HepG2 (cell line): ENCODE measurements around the gene CES2. TPM values are rescaled to one million over a fixed set of nuclear protein-coding genes. Genes with fewer than 3 reads are reported as not detected.

Experiments
- ATAC-seq: fragments of 200-7000 bp; cut with Tn5 transposase; 3 replicates; pipeline ENCODE4 v1.9.1; 2020; ENCODE audit warnings: mild to moderate bottlenecking, moderate library complexity
- BruUV-seq: library from RNA; stranded (reverse); fragments of 400-500 nt; replicated peaks from 2 replicates; lab custom pipeline; 2021; lab: Mats Ljungman, UMichigan
- CTCF ChIA-PET: fragments of 300-600 bp; formaldehyde crosslinking; extraction: SDS; loops from one replicate; lab custom pipeline; 2021; ENCODE audit warnings: low total read pairs, inconsistent platforms, low intra/inter-chr PET ratio; lab: Yijun Ruan, JAX
- POLR2A ChIA-PET: fragments of 350-600 bp; sonication (Branson Sonifier 250); formaldehyde crosslinking; loops from one replicate; lab custom pipeline; 2020; ENCODE audit warnings: antibody characterized with exemption, inconsistent platforms; lab: Yijun Ruan, JAX
- DNase-seq: peaks from one replicate; pipeline ENCODE4 v3.0.0-alpha.2; 2015; ENCODE audit warnings: low spot score
- FAIRE-seq: peaks from 3 replicates; lab custom pipeline; 2011; peaks lifted over from hg19 to GRCh38; lab: Jason Lieb, UNC
- H2AFZ ChIP-seq: one replicate; pipeline ENCODE4 v1.6.1; 2011; ENCODE audit warnings: low read length, inconsistent platforms
- H3K27ac ChIP-seq: fragments of 300-600 bp; 3 replicates; pipeline ENCODE4 v1.8.0; 2011; ENCODE audit warnings: mixed run types, mild to moderate bottlenecking, mixed read lengths, low read length, inconsistent platforms; ENCODE audit not compliant: insufficient read depth; ENCODE audit errors: extremely low read length
- H3K27me3 ChIP-seq, 2 experiments: fragments of 200-600 bp in 1 of 2; 2 replicates in 1 of 2; 3 replicates in 1 of 2; pipeline versions ENCODE4 v1.6.0 to v1.8.0; 2011; ENCODE audit warnings: low read length in 2 of 2, mild to moderate bottlenecking in 2 of 2, moderate library complexity in 2 of 2, inconsistent platforms in 1 of 2; ENCODE audit not compliant: insufficient read depth in 2 of 2, control insufficient read depth in 1 of 2
- H3K36me3 ChIP-seq, 2 experiments: fragments of 200-600 bp in 1 of 2; replicated peaks in 1 of 2; 2 replicates in 1 of 2; 3 replicates in 1 of 2; pipeline versions ENCODE4 v1.5.1 to v1.8.0; 2011; ENCODE audit warnings: low read length in 2 of 2, inconsistent platforms in 1 of 2; ENCODE audit not compliant: insufficient read depth in 2 of 2, control insufficient read depth in 1 of 2
- H3K4me1 ChIP-seq: 2 replicates; pipeline ENCODE4 v1.5.1; 2012; ENCODE audit warnings: low read length, inconsistent platforms; ENCODE audit not compliant: insufficient read depth
- H3K4me2 ChIP-seq: 2 replicates; pipeline ENCODE4 v1.6.0; 2011; ENCODE audit warnings: low read depth, low read length, inconsistent platforms
- H3K4me3 ChIP-seq, 3 experiments: fragments of 200-600 bp in 1 of 3; sonication (generic), shearing (Covaris generic) in 1 of 3; replicated peaks in 1 of 3; 2 replicates each; pipeline ENCODE4 v1.5.1; 2011 to 2016; ENCODE audit warnings: low read length in 3 of 3, inconsistent platforms in 2 of 3, low read depth in 2 of 3, mild to moderate bottlenecking in 2 of 3, control low read depth in 1 of 3, mixed read lengths in 1 of 3; ENCODE audit not compliant: insufficient read depth in 1 of 3
- H3K79me2 ChIP-seq: one replicate; pipeline ENCODE4 v1.6.1; 2011; ENCODE audit warnings: low read length, inconsistent platforms; ENCODE audit not compliant: insufficient read depth
- H3K9ac ChIP-seq: 2 replicates; pipeline ENCODE4 v1.6.0; 2011; ENCODE audit warnings: mild to moderate bottlenecking, low read depth, low read length, inconsistent platforms; ENCODE audit not compliant: insufficient read depth
- H3K9me3 ChIP-seq: 2 replicates; pipeline ENCODE4 v1.5.1; 2012; ENCODE audit warnings: mild to moderate bottlenecking, low read length
- H4K20me1 ChIP-seq: 2 replicates; pipeline ENCODE4 v1.6.0; 2011; ENCODE audit warnings: inconsistent platforms, mild to moderate bottlenecking, low read length, moderate library complexity; ENCODE audit not compliant: insufficient read depth
- GATA4 ChIP-seq: sonication (generic); IDR thresholded peaks from 2 replicates; pipeline ENCODE4 v1.6.1; 2016; ENCODE audit warnings: antibody characterized with exemption, low read depth, borderline replicate concordance
- MNT ChIP-seq: fragments of 450-650 bp; IDR thresholded peaks from 2 replicates; pipeline ENCODE4 v1.6.1; 2016
- MZF1 ChIP-seq: sonication (generic); formaldehyde crosslinking; IDR thresholded peaks from 2 replicates; pipeline ENCODE4 v1.8.1; 2023; ENCODE audit warnings: mild to moderate bottlenecking, missing genetic modification reagents, borderline replicate concordance
- NFE2L1 ChIP-seq: sonication (generic); formaldehyde crosslinking; IDR thresholded peaks from 2 replicates; pipeline ENCODE4 v1.4.0; 2020; ENCODE audit warnings: missing genetic modification reagents, mild to moderate bottlenecking, borderline replicate concordance
- SPEN ChIP-seq: sonication (generic); formaldehyde crosslinking; IDR thresholded peaks from 2 replicates; pipeline ENCODE4 v1.5.1; 2020; ENCODE audit warnings: low read depth, mild to moderate bottlenecking, missing genetic modification reagents
- ZNF550 ChIP-seq: sonication (generic); formaldehyde crosslinking; IDR thresholded peaks from 2 replicates; pipeline ENCODE4 v1.4.0; 2020; ENCODE audit warnings: mild to moderate bottlenecking, missing genetic modification reagents, borderline replicate concordance
- WGBS: methylation state at CpG from one replicate; pipeline ENCODE4 v1.1.6; 2017; ENCODE audit warnings: low lambda C conversion rate; 5-methylcytosine and 5-hydroxymethylcytosine counted together
- in situ Hi-C: cut with HindIII; loops from 2 replicates; pipeline ENCODE4 v1.10.0; 2017; ENCODE audit warnings: low pct_unique_long_range_greater_than_20kb; ENCODE audit not compliant: extremely low pct_ligation_motif_present
- intact Hi-C: fragments of 100-400 bp; cut with micrococcal nuclease; formaldehyde crosslinking; loops from one replicate; pipeline ENCODE4 v1.10.0; 2022; ENCODE audit not compliant: unreplicated experiment
- polyA plus RNA-seq, 8 experiments: library from polyadenylated mRNA; depleted of rRNA in 3 of 8; stranded (reverse) in 7 of 8; unstranded in 1 of 8; fragments of >200 nt; fragmentation: Illumina TruSeq in 4 of 8; extraction: Trizol in 4 of 8; gene quantifications; 2 replicates each; pipeline versions ENCODE4 v1.2.1 to v1.2.3, GENCODE V29; 2011 to 2016; ENCODE audit warnings: low read depth in 4 of 8, missing spikeins in 1 of 8, mixed read lengths in 1 of 8; ENCODE audit not compliant: insufficient read depth in 1 of 8
- total RNA-seq, 5 experiments: library from RNA; depleted of rRNA; stranded (reverse); fragments of >200 nt; fragmentation: Illumina TruSeq; extraction: Trizol; gene quantifications; 2 replicates each; pipeline ENCODE4 v1.2.3, GENCODE V29; 2016; ENCODE audit warnings: low read depth in 1 of 5

CES2 gene
- total and polyA plus RNA-seq, 2 of the 13 experiments (the other 11 are each of a cell fraction or from before 2014, with no cell fraction given), result 50.6 to 63.8 TPM

GRCh38 chr16:66895689-66895979 is 39.7 kb upstream of the CES2 start:
- H2AFZ ChIP-seq, result no peak overlapping the region
- H3K4me1 ChIP-seq, result peaks cover 66% of the 10 kb centered on the region
- H3K4me3 ChIP-seq, result no peak overlapping the region
- ATAC-seq (no peak; the same call in 2 of the 3 replicates), DNase-seq (no peak)
- no peaks in the 10 kb centered on the region for H4K20me1 ChIP-seq
- no peak overlapping the region for H3K27ac ChIP-seq
- H3K4me2 ChIP-seq, result peak overlapping the region; percentile 34; the same call in 1 of the 2 replicates
- intact Hi-C loops (loop anchor here (1.0 to 10.0 kb wide), 4 partner anchors 29 to 259 kb away; partner anchors contain the start of genes B3GNT9, FBXL8 and TRADD), in situ Hi-C loops (no loop called here)
- ChIA-PET POLR2A (interaction anchor here (0.9 to 2.2 kb wide), 4 partner anchors 9 to 39 kb away, joined by 3 to 13 read pairs (median 6); partner anchors contain the start of genes CDH16 and CIAO2B), CTCF (interaction anchor here (0.7 to 3.3 kb wide), 10 partner anchors 14 to 290 kb away, joined by 3 to 37 read pairs (median 8); partner anchors contain the start of genes CES3 and RRAD)
- peaks cover 0 to 2% of the 10 kb centered on the region in 2 experiments; a peak in 1 of 5 replicates for H3K27me3 ChIP-seq
- no peaks in the 10 kb centered on the region; a peak in 1 of 5 replicates for H3K36me3 ChIP-seq
- no peaks in the 10 kb centered on the region for H3K9me3 ChIP-seq
- TF ChIP-seq MZF1 (CRISPR knock-in tag) (no peak), SPEN (CRISPR knock-in tag) (0 out of 2 replicates have a peak, but pooled peaks have one; percentile 15)
- TF ChIP-seq, all 625 proteins: peak for 1
- 69% methylated on average over 5 of the region's 5 CpGs for WGBS
- H3K79me2 ChIP-seq, result no peaks in the 10 kb centered on the region
- FAIRE-seq, result no peak
- BruUV-seq, result no TSS peak
- no peak overlapping the region for H3K9ac ChIP-seq

GRCh38 chr16:66895999-66896398 is 39.3 kb upstream of the CES2 start:
- intact Hi-C loops, result loop anchor here (1.0 to 10.0 kb wide), 4 partner anchors 28 to 259 kb away; partner anchors contain the start of genes B3GNT9, FBXL8 and TRADD
- no peak overlapping the region for H3K4me2 ChIP-seq
- no peaks in the 10 kb centered on the region for H3K9me3 ChIP-seq
- no peak overlapping the region for H3K27ac ChIP-seq
- no peaks in the 10 kb centered on the region for H3K79me2 ChIP-seq
- no peak for DNase-seq
- ChIA-PET CTCF (interaction anchor here (0.7 to 3.3 kb wide), 6 partner anchors 14 to 82 kb away, joined by 4 to 37 read pairs (median 14); partner anchors contain the start of genes CES3 and RRAD), POLR2A (interaction anchor here (0.9 to 2.2 kb wide), 4 partner anchors 9 to 38 kb away, joined by 3 to 13 read pairs (median 6); partner anchors contain the start of genes CDH16 and CIAO2B)
- H3K36me3 ChIP-seq, result no peaks in the 10 kb centered on the region; a peak in 1 of 5 replicates
- no peaks in the 10 kb centered on the region for H4K20me1 ChIP-seq
- in situ Hi-C loops, result no loop called here
- no peak overlapping the region for H3K9ac ChIP-seq
- BruUV-seq, result no TSS peak
- ATAC-seq, result no peak
- H3K27me3 ChIP-seq, result peaks cover 0 to 2% of the 10 kb centered on the region in 2 experiments; a peak in 1 of 5 replicates
- FAIRE-seq, result no peak
- no peak overlapping the region for H2AFZ ChIP-seq
- H3K4me3 ChIP-seq, result no peak overlapping the region
- WGBS, result 48% methylated on average over 3 of the region's 3 CpGs
- peaks cover 66% of the 10 kb centered on the region for H3K4me1 ChIP-seq
- TF ChIP-seq GATA4, result no peak
- TF ChIP-seq MNT, result peak; percentile 37
- TF ChIP-seq ZNF550 (CRISPR knock-in tag), result peak; percentile 61; the same call in 1 of the 2 replicates
- TF ChIP-seq NFE2L1, result 0 out of 2 replicates have a peak, but pooled peaks have one; percentile 15
